ENCODE data around the gene FGF16.
A peak's percentile ranks its signal among the peaks of the same experiment; 100 is the strongest.

The FGF16 gene

DNA sequence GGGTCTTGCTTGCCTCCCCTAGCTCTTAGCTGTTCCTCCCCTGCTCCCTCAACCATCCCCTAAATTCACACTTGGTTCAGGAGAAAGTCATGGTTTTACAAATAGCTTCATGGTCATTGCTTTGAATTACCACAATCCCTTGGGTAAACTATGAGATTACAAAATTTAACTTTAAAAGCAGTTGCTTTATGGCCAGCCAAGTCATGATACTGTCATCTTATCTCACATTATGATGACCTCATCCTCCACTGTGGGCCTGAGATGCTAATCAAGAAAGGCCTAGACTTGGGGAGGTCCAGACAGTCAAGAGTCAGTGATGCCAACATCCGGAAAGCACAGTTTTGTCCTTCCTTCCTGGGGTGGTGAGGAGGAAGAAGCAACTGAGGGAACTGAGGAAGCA is 10.5 kb upstream of the FGF16 start:
- no peaks in the 10 kb centered on the region for H3K27me3 Mint-ChIP-seq (ENCODE audit: low read depth)
- no peak overlapping the region for H3K27ac Mint-ChIP-seq
- H3K4me3 Mint-ChIP-seq, result no peak overlapping the region
- no peaks in the 10 kb centered on the region for H3K36me3 Mint-ChIP-seq (ENCODE audit: low read depth)
- no peaks in the 10 kb centered on the region for H3K4me1 Mint-ChIP-seq (ENCODE audit: low read depth)
- no peaks in the 10 kb centered on the region for H3K9me3 Mint-ChIP-seq

DNA sequence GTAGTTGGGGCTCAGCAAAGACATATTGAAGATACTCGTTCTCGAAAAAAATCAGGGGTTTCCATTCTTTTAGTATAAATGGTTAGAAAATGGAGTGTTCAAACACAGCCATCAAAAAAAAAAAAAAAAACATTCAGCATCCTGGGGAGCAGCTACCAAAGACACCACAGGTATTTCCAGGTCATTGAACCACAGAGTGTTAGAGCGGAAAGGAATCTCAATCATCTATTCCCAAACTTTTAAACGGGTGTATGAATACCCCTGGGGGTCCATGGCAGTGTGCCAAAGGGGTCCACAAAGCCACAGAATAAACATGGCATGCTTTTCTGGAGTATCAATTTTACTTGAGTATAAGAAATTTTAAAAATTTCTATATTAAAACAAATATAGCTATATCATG is 6.9 kb upstream of the FGF16 start:
- Mint-ChIP-seq H3K36me3 (ENCODE audit: low read depth) (no peaks in the 10 kb centered on the region), H3K27ac (no peak overlapping the region), H3K4me3 (no peak overlapping the region), H3K4me1 (ENCODE audit: low read depth) (no peaks in the 10 kb centered on the region), H3K27me3 (ENCODE audit: low read depth) (peaks cover 2% of the 10 kb centered on the region), H3K9me3 (no peaks in the 10 kb centered on the region)

DNA sequence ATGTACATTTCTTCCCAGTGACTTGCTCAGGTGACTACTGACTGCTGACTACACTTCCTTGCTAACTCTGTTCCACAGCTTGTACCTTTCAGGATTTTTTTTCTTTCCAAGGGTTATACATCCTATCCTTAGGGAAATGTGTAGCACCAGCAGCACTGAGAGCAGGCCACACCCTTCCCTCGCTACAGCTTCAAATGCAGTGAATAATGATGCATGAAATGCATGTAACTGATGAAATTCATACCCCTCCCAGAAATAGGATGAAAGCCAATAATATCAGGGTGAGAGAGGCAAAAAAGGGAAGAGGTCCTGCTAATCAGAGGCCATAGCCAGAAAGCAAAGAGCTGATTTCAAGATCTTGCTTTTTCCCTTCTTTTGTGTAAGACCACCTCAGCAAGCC is 6.2 kb upstream of the FGF16 start:
- no peaks in the 10 kb centered on the region for H3K36me3 Mint-ChIP-seq (ENCODE audit: low read depth)
- no peaks in the 10 kb centered on the region for H3K9me3 Mint-ChIP-seq
- H3K27ac Mint-ChIP-seq, result no peak overlapping the region
- peaks cover 8% of the 10 kb centered on the region for H3K27me3 Mint-ChIP-seq (ENCODE audit: low read depth)
- H3K4me1 Mint-ChIP-seq (ENCODE audit: low read depth), result peaks cover 4% of the 10 kb centered on the region
- H3K4me3 Mint-ChIP-seq, result no peak overlapping the region

DNA sequence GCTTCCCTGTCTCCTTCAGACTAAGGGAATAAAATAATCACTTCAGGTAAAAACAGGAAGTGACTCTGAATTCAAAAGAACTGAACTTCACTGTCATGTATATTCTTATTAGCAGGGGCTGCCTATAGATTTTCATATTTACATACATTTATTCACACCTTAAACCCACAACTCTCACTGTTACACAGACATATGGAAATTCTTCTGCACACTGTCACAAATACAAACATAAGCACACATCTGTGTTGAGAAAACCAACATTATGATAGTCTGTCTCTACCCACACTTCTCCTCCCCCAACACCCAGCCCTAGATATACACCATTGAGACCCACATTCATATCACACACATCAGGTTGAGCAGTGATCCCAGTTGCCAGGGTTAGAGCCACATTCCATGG is 5.7 kb upstream of the FGF16 start:
- Mint-ChIP-seq H3K27ac (no peak overlapping the region), H3K36me3 (ENCODE audit: low read depth) (no peaks in the 10 kb centered on the region), H3K4me3 (no peak overlapping the region), H3K9me3 (no peaks in the 10 kb centered on the region), H3K27me3 (ENCODE audit: low read depth) (peaks cover 11% of the 10 kb centered on the region), H3K4me1 (ENCODE audit: low read depth) (peaks cover 6% of the 10 kb centered on the region)

DNA sequence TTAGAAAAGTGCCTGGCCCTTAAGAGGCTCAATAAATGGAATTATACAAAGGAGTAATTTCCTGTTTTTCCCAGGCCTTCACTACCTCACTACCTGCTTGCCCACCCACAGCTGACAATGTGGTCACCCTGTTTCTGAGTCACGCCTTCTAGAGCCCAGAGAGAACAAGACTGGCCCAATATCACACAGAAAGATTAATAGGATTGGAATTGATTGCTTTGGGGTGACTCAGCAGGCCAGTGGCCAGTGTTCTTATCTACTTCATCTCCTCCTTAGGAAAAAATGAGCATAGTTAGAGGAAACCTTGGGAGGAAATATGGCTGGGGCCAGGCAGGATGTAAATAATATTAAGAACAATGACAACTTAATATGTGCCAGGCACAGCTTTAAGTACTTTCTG is 4.5 kb upstream of the FGF16 start:
- Mint-ChIP-seq H3K36me3 (ENCODE audit: low read depth) (no peaks in the 10 kb centered on the region), H3K27ac (no peak overlapping the region), H3K4me3 (no peak overlapping the region), H3K4me1 (ENCODE audit: low read depth) (peaks cover 11% of the 10 kb centered on the region), H3K27me3 (ENCODE audit: low read depth) (peaks cover 18% of the 10 kb centered on the region), H3K9me3 (no peaks in the 10 kb centered on the region)

DNA sequence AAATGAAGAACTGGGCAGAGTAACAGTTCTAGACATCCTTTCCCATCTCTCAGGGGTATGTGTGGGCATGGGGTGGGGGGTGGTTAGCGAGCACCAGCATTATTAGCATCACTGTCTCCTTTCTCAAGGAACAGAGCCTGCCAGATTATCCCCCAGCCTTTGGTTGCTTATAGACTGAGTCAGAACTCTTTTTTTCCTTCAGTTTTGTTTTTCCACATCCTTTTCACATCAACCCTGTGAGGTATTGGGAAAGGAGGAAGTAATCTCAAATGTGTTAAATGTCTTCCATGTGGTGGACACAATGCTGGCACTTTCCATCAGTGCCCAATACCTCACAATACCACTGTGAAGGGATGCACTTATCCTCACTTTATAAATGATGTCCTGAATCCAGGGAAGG is 3.1 kb upstream of the FGF16 start:
- Mint-ChIP-seq H3K9me3 (no peaks in the 10 kb centered on the region), H3K36me3 (ENCODE audit: low read depth) (no peaks in the 10 kb centered on the region), H3K27me3 (ENCODE audit: low read depth) (peaks cover 23% of the 10 kb centered on the region), H3K4me1 (ENCODE audit: low read depth) (peaks cover 11% of the 10 kb centered on the region), H3K4me3 (no peak overlapping the region), H3K27ac (no peak overlapping the region)

DNA sequence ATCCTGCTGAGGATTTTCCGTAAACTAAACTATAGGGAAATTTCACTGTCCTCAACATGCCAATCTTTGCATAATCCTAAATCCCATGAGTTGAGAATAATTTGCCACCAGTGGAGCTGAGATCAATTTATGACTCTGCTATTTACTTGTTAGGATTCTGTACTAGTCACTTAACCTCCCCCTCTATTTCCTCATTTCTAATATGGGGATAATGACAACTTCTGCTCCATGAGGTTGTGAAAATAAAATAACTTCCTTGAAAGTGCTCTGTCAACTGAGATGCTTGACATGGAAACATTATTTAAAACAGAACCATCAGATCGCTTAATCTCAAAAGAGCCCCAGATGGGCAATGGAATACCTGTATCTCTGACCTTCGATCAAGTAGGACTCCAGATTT is 2.6 kb upstream of the FGF16 start:
- no peaks in the 10 kb centered on the region for H3K9me3 Mint-ChIP-seq
- H3K27ac Mint-ChIP-seq, result no peak overlapping the region
- no peaks in the 10 kb centered on the region for H3K36me3 Mint-ChIP-seq (ENCODE audit: low read depth)
- peaks cover 11% of the 10 kb centered on the region for H3K4me1 Mint-ChIP-seq (ENCODE audit: low read depth)
- peaks cover 24% of the 10 kb centered on the region for H3K27me3 Mint-ChIP-seq (ENCODE audit: low read depth)
- no peak overlapping the region for H3K4me3 Mint-ChIP-seq

DNA sequence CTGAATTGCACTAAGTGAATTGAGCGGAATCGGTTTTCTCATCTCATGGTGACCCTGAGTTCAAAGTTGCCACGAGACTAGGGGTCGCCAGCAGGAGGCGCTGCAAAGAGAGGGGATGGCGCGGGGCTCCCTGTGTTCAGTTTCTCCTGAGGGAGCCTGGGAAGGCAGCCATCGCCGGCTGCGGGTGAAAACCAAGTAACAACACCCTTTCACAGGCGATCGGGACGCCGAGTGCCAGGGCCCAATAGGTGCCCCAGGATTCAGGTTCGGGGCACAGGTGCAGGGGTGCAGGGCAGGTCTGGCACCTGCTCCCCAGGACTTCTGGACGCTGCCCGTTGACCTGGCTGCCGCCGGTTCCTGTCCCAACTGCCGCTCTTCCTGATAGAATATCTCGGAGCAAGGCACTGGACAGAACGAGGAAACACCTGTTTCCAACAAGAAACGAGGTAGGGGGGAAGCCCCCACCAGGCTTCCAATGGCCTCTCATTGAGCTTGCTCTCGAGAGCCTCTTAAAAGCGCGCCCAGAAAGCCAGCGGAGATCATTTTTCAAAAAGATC is 1.1 kb upstream of the FGF16 start:
- H3K27ac Mint-ChIP-seq, result no peak overlapping the region
- H3K27me3 Mint-ChIP-seq (ENCODE audit: low read depth), result peaks cover 27% of the 10 kb centered on the region
- no peaks in the 10 kb centered on the region for H3K36me3 Mint-ChIP-seq (ENCODE audit: low read depth)
- H3K4me3 Mint-ChIP-seq, result peak overlapping the region; percentile 72
- H3K4me1 Mint-ChIP-seq (ENCODE audit: low read depth), result peaks cover 11% of the 10 kb centered on the region
- no peaks in the 10 kb centered on the region for H3K9me3 Mint-ChIP-seq

DNA sequence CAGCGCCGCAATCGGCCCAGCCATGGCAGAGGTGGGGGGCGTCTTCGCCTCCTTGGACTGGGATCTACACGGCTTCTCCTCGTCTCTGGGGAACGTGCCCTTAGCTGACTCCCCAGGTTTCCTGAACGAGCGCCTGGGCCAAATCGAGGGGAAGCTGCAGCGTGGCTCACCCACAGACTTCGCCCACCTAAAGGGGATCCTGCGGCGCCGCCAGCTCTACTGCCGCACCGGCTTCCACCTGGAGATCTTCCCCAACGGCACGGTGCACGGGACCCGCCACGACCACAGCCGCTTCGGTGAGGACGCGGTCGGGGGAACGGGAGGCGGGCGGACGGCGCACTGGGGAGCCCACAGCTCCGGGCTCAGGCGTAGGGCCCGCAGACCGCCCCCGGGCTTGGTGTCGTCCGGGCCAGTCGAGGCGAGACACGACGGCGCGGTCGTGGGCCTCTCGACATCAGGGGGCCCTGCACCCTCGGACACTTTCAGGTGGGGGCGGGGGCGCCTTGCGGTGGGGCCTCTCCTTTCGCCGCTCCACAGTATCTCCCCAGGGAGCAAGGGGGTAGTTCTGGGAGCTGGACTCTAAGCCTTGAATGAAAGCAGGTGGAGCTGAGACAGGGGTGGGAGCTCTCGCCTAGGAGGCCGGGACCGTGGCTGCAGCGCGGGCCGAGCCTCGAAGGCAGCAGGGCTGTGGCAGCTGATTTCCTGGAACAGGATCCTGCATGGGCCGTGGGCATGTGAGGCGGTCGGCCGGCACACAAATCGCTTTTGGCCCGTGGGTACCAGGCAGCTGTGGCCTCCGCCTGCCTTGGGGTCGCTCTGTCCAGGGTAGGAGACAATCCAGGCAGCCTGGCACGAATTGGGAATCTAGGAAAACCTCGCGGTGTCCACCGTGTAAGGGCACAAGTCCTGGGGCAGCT is 722 bp downstream of the FGF16 start:
- H3K27ac Mint-ChIP-seq, result no peak overlapping the region
- H3K4me3 Mint-ChIP-seq, result no peak overlapping the region
- no peaks in the 10 kb centered on the region for H3K36me3 Mint-ChIP-seq (ENCODE audit: low read depth)
- peaks cover 27% of the 10 kb centered on the region for H3K27me3 Mint-ChIP-seq (ENCODE audit: low read depth)
- H3K4me1 Mint-ChIP-seq (ENCODE audit: low read depth), result peaks cover 11% of the 10 kb centered on the region
- H3K9me3 Mint-ChIP-seq, result no peaks in the 10 kb centered on the region

DNA sequence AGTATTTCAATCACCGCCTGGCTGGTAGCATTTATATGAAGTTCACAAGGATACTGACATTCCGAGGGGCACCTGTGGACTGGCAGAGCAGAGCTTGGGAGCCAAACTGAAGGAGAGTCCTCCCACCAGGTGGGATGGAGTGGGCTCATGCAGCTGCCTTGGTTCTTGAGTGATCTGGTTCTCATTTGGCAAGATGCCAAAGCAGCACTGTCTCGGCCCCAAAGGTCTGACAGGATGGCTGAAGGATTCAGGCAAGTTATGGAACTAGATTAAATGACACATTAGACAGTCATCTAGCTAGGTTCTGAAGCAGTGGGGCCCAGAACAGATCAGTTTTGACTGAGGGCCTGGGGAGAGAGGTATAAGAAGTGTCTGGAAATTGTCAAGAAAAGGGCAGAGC is 3.2 kb downstream of the FGF16 start:
- Mint-ChIP-seq H3K36me3 (ENCODE audit: low read depth) (no peaks in the 10 kb centered on the region), H3K27ac (no peak overlapping the region)

DNA sequence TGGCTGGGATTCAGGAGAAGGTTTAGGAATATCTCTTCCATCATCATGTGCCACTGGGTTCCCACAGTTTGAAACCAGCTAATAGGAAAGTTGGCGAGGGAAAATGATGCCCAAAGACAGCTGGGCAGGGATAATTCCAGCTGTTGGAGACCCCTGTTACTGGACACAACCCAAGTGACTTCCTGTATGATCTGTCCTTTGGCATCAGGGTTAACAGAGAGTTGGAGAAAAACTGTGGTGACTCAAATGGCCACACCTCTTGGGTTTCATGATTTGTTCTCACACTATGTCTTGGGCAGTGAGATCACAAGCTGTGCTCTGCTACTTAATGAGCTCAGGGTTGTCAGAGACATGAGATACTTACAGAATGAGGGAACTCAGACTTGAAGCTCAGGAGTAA is 3.8 kb downstream of the FGF16 start:
- H3K4me3 Mint-ChIP-seq, result no peak overlapping the region
- H3K9me3 Mint-ChIP-seq, result no peaks in the 10 kb centered on the region
- H3K4me1 Mint-ChIP-seq (ENCODE audit: low read depth), result peaks cover 8% of the 10 kb centered on the region
- no peaks in the 10 kb centered on the region for H3K36me3 Mint-ChIP-seq (ENCODE audit: low read depth)
- H3K27ac Mint-ChIP-seq, result no peak overlapping the region
- H3K27me3 Mint-ChIP-seq (ENCODE audit: low read depth), result peaks cover 19% of the 10 kb centered on the region

More for the DNA sequence above, 3.2 kb downstream of the FGF16 start:
- Mint-ChIP-seq H3K27me3 (ENCODE audit: low read depth) (peaks cover 24% of the 10 kb centered on the region), H3K4me1 (ENCODE audit: low read depth) (peaks cover 11% of the 10 kb centered on the region), H3K4me3 (no peak overlapping the region), H3K9me3 (no peaks in the 10 kb centered on the region)

DNA sequence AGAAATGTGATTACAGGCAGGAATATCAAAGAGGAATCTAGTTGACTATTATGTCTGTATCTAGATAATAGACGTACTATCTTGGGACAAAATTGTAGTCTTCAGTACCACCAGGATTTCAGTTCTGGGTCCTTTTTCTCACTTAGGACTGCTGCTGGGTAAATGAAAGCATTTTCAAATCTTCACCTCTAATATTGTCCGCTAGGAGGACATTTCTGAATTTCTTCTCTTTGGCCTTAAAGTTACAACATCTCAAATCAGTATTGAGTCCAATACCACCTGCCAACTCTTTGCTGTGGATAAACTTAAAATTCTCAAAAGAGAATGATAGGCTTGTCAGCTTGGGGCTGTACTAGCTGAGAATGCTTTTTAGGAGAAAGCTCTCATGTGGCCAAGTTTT is 6.0 kb downstream of the FGF16 start:
- Mint-ChIP-seq H3K4me3 (no peak overlapping the region), H3K36me3 (ENCODE audit: low read depth) (no peaks in the 10 kb centered on the region), H3K27ac (no peak overlapping the region), H3K27me3 (ENCODE audit: low read depth) (peaks cover 9% of the 10 kb centered on the region), H3K9me3 (no peaks in the 10 kb centered on the region), H3K4me1 (ENCODE audit: low read depth) (no peaks in the 10 kb centered on the region)

DNA sequence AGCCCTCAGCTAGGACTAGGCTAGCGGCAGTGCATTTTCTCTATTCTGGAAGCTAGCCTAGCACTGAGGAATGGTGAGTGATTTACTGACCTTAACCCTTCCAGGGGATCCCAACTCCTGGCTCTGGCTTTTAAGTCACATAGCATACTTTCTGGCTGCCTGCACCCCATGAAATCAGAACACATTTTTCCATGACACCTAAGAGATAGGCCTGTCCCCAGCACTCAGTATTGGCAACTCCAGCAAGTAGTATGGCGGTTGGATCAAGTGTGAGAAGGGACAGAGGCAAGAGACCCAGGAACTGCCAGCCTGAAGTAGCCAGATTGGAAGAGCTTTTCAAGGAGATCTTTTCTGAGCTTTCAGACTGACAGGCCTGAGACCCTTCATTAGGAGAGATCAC is 8.2 kb downstream of the FGF16 start:
- H3K27ac Mint-ChIP-seq, result no peak overlapping the region
- H3K36me3 Mint-ChIP-seq (ENCODE audit: low read depth), result no peaks in the 10 kb centered on the region
- no peaks in the 10 kb centered on the region for H3K9me3 Mint-ChIP-seq
- H3K4me1 Mint-ChIP-seq (ENCODE audit: low read depth), result no peaks in the 10 kb centered on the region
- H3K4me3 Mint-ChIP-seq, result no peak overlapping the region
- no peaks in the 10 kb centered on the region for H3K27me3 Mint-ChIP-seq (ENCODE audit: low read depth)

DNA sequence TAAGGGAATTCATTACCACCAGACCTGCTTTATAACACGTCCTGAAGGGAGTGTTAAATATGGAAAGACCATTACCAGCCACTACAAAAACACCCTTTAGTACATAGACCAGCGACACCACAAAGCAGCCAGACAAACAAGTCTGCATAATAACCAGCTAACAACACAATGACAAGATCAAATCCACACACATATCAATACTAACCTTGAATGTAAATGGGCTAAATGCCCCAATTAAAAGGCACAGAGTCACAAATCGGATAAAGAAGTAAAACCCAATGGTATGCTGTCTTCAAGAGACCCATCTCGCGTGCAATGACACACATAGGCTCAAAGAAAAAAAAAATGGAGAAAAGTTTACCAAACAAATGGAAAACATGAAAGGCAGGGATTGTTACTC is 36.9 kb downstream of the FGF16 start:
- Mint-ChIP-seq H3K27me3 (ENCODE audit: low read depth) (peaks cover 3% of the 10 kb centered on the region), H3K4me3 (no peak overlapping the region), H3K36me3 (ENCODE audit: low read depth) (no peaks in the 10 kb centered on the region), H3K27ac (no peak overlapping the region), H3K9me3 (peaks cover 21% of the 10 kb centered on the region), H3K4me1 (ENCODE audit: low read depth) (no peaks in the 10 kb centered on the region)

All from T-helper 1 cell treated with Interleukin-12 subunit alpha and Interleukin-12 subunit beta and Interleukin-4 antibody, amounts not matched to agents 30 μg/mL and 1 μg/mL, for 36 hours (primary cell).